Measurements from ENCODE around the gene PDE8B.

PDE8B gene

DNA sequence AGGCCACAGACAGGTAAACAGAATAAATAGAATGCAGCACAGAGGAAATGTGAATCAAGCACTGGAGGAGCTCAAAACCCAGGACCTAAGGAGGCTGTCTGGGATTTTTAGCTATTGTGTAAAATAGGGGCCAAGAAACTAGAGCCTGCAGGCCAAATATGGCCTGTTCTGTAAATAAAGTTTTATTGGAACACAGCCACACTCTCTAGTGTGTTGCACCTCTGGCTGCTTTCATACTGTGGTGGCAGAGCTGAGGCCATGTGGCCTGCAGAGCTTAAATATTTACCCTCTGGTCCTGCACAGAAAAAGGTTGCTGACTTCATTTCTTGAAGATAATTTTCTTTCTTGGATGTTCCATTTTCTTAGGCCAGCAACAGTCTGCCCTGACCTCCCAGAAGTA is 145.3 kb downstream of the PDE8B start:
- no peak overlapping the region for H3K9ac ChIP-seq (ENCODE audit: insufficient read length, low read depth)
- no peaks in the 10 kb centered on the region for H3K9me3 ChIP-seq (ENCODE audit: insufficient read depth, low read length)
- H3K4me3 ChIP-seq (ENCODE audit: insufficient read length, low read depth), result no peak overlapping the region
- H3K36me3 ChIP-seq (ENCODE audit: insufficient read depth, insufficient read length, low read length), result no peaks in the 10 kb centered on the region
- no peak for TF ChIP-seq YY1 (IDR thresholded peaks at IDR 0.05; ENCODE audit: insufficient read depth, insufficient read length)
- TF ChIP-seq ZNF274 (IDR thresholded peaks at IDR 0.05; ENCODE audit: low read depth, low read length), result no peak
- no peak for TF ChIP-seq SUZ12 (IDR thresholded peaks at IDR 0.05; ENCODE audit: extremely low read depth, insufficient read depth, insufficient read length)
- no peaks in the 10 kb centered on the region for H3K4me1 ChIP-seq (ENCODE audit: insufficient read depth, insufficient read length)
- no peaks in the 10 kb centered on the region for H3K27me3 ChIP-seq (ENCODE audit: insufficient read depth, insufficient read length)
- DNase-seq (ENCODE audit: low read depth, low spot score), result no peak

- TF ChIP-seq SUZ12 (IDR thresholded peaks at IDR 0.05; ENCODE audit: extremely low read depth, insufficient read depth, insufficient read length) (no peak), YY1 (IDR thresholded peaks at IDR 0.05; ENCODE audit: insufficient read depth, insufficient read length) (no peak), ZNF274 (IDR thresholded peaks at IDR 0.05; ENCODE audit: low read depth, low read length) (no peak)
- no peak for DNase-seq (ENCODE audit: low read depth, low spot score)
- Histone ChIP-seq H3K4me3 (ENCODE audit: insufficient read length, low read depth) (no peak overlapping the region), H3K4me1 (ENCODE audit: insufficient read depth, insufficient read length) (no peaks in the 10 kb centered on the region), H3K9me3 (ENCODE audit: insufficient read depth, low read length) (no peaks in the 10 kb centered on the region), H3K9ac (ENCODE audit: insufficient read length, low read depth) (no peak overlapping the region), H3K27me3 (ENCODE audit: insufficient read depth, insufficient read length) (no peaks in the 10 kb centered on the region), H3K36me3 (ENCODE audit: insufficient read depth, insufficient read length, low read length) (no peaks in the 10 kb centered on the region)
Observed at GRCh38 chr5:77356740-77357139, 146.3 kb downstream of the PDE8B start.

DNA sequence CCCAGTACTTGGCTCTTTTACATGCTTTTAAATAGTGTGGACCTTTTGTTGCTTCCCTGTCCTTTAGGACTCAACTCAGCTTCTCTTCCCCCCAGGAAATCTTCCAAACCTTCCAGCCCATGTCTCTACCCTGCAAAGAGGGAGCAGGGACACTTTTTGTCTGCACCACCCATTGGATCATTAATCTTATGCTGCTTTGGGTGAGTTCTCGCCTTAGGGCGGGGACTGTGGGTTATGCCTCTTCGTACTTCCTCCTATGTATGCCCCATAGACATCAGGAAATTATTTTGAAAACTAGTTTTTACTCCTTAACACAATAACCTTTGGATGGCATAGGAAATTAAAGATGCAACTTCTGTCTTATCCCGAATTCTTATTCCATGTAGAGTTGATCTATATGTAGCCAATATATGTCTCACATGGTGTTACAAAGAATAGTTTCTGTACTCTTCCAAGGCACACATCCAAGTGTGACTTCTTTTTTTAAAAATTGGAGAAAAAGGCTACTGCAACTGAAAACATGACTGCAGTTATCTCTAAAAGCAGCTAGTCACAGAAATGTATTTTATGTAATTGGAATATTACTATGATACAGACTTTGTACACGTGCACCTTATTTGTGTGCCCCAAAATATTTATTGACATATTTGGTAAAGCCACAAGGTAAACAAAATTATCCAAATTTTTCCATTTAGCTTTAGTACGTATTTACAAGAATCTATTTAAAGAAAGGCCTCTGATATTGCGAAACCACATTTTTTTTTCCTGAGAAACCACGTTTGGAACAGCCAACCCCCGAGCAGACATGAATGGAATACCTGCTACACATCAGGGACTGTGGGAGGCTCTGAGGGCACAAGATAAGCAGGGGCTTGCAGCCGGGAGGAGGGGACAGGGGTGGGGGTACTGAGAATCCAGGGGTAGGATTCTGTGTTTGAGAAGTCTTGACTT is 148.1 kb downstream of the PDE8B start:
- DNase-seq (ENCODE audit: low read depth, low spot score), result no peak
- TF ChIP-seq ZNF274 (IDR thresholded peaks at IDR 0.05; ENCODE audit: low read depth, low read length), result no peak
- TF ChIP-seq YY1 (IDR thresholded peaks at IDR 0.05; ENCODE audit: insufficient read depth, insufficient read length), result no peak
- TF ChIP-seq SUZ12 (IDR thresholded peaks at IDR 0.05; ENCODE audit: extremely low read depth, insufficient read depth, insufficient read length), result no peak

GRCh38 chr5:77359231-77359630 is 148.8 kb downstream of the PDE8B start:
- Histone ChIP-seq H3K9ac (ENCODE audit: insufficient read length, low read depth) (no peak overlapping the region), H3K27me3 (ENCODE audit: insufficient read depth, insufficient read length) (no peaks in the 10 kb centered on the region), H3K36me3 (ENCODE audit: insufficient read depth, insufficient read length, low read length) (no peaks in the 10 kb centered on the region), H3K4me3 (ENCODE audit: insufficient read length, low read depth) (no peak overlapping the region), H3K9me3 (ENCODE audit: insufficient read depth, low read length) (no peaks in the 10 kb centered on the region), H3K4me1 (ENCODE audit: insufficient read depth, insufficient read length) (no peaks in the 10 kb centered on the region)
- TF ChIP-seq SUZ12 (IDR thresholded peaks at IDR 0.05; ENCODE audit: extremely low read depth, insufficient read depth, insufficient read length) (no peak), YY1 (IDR thresholded peaks at IDR 0.05; ENCODE audit: insufficient read depth, insufficient read length) (no peak), ZNF274 (IDR thresholded peaks at IDR 0.05; ENCODE audit: low read depth, low read length) (no peak)
- DNase-seq (ENCODE audit: low read depth, low spot score), result no peak

More for the DNA sequence above, 148.1 kb downstream of the PDE8B start:
- H3K9me3 ChIP-seq (ENCODE audit: insufficient read depth, low read length), result no peaks in the 10 kb centered on the region
- no peaks in the 10 kb centered on the region for H3K27me3 ChIP-seq (ENCODE audit: insufficient read depth, insufficient read length)
- no peak overlapping the region for H3K9ac ChIP-seq (ENCODE audit: insufficient read length, low read depth)
- H3K4me1 ChIP-seq (ENCODE audit: insufficient read depth, insufficient read length), result no peaks in the 10 kb centered on the region
- H3K36me3 ChIP-seq (ENCODE audit: insufficient read depth, insufficient read length, low read length), result no peaks in the 10 kb centered on the region
- H3K4me3 ChIP-seq (ENCODE audit: insufficient read length, low read depth), result no peak overlapping the region

DNA sequence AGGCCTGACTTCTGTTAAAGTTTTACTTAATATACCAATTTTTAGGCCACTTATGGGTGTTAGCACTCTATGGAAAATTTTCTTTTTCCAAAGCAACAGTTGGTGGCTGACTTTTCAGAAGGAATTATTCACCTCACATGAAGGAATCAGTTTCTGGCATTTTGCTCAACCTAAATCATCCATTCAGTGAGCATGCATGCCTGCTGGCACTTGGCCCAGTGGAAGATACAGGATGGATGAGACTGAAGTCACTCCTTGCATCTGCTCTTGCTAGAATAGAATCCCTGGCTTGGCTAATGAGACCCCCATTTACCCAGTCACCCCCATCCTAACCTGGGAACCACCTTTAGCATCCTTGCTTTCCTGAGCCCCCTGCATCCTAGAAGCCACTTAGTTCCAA is 149.9 kb downstream of the PDE8B start:
- H3K4me1 ChIP-seq (ENCODE audit: insufficient read depth, insufficient read length), result no peaks in the 10 kb centered on the region
- H3K36me3 ChIP-seq (ENCODE audit: insufficient read depth, insufficient read length, low read length), result no peaks in the 10 kb centered on the region
- H3K9ac ChIP-seq (ENCODE audit: insufficient read length, low read depth), result no peak overlapping the region
- H3K27me3 ChIP-seq (ENCODE audit: insufficient read depth, insufficient read length), result no peaks in the 10 kb centered on the region
- DNase-seq (ENCODE audit: low read depth, low spot score), result no peak
- no peak for TF ChIP-seq SUZ12 (IDR thresholded peaks at IDR 0.05; ENCODE audit: extremely low read depth, insufficient read depth, insufficient read length)
- TF ChIP-seq YY1 (IDR thresholded peaks at IDR 0.05; ENCODE audit: insufficient read depth, insufficient read length), result no peak
- TF ChIP-seq ZNF274 (IDR thresholded peaks at IDR 0.05; ENCODE audit: low read depth, low read length), result no peak
- no peaks in the 10 kb centered on the region for H3K9me3 ChIP-seq (ENCODE audit: insufficient read depth, low read length)
- no peak overlapping the region for H3K4me3 ChIP-seq (ENCODE audit: insufficient read length, low read depth)

GRCh38 chr5:77360973-77361372 is 150.5 kb downstream of the PDE8B start:
- Histone ChIP-seq H3K36me3 (ENCODE audit: insufficient read depth, insufficient read length, low read length) (no peaks in the 10 kb centered on the region), H3K4me3 (ENCODE audit: insufficient read length, low read depth) (no peak overlapping the region), H3K27me3 (ENCODE audit: insufficient read depth, insufficient read length) (no peaks in the 10 kb centered on the region), H3K9me3 (ENCODE audit: insufficient read depth, low read length) (no peaks in the 10 kb centered on the region), H3K4me1 (ENCODE audit: insufficient read depth, insufficient read length) (no peaks in the 10 kb centered on the region), H3K9ac (ENCODE audit: insufficient read length, low read depth) (no peak overlapping the region)
- no peak for TF ChIP-seq YY1 (IDR thresholded peaks at IDR 0.05; ENCODE audit: insufficient read depth, insufficient read length)
- TF ChIP-seq ZNF274 (IDR thresholded peaks at IDR 0.05; ENCODE audit: low read depth, low read length), result no peak
- no peak for TF ChIP-seq SUZ12 (IDR thresholded peaks at IDR 0.05; ENCODE audit: extremely low read depth, insufficient read depth, insufficient read length)
- no peak for DNase-seq (ENCODE audit: low read depth, low spot score)

DNA sequence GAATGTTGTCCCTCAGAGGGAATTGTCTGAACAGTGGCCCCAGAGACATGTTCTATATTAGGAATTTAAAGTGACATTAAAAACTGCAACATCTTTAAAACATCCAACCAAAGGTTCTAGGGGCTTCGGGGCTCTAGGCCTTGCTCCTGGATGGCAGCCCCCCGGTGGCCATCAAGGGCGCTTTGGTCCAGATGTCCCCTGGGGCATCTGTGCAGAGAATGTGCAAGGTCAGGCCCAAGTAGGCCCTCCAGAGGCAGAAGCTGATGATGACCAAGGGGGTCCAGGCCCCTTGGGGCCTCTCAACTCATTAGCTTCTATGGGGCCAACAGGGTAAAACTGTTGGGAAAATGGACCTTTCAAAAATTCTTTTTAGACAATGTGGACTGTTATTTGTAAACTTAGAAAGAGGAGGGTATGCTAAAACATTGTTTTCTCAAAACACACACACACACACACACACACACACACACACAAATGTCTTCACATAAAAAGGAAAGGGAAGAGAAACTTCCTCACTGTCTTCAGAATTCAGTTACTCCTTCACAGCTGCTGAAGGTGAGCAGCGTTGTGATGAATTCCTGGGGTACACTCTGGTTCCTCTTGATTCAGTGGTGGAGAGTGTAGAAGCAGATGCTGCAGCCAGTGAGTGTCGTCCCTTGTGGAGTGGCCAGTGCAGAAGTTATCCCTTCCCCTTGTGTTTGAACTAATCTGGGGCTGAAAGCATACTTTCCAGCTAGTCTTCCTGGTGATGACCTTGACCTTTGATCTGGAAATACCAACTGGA is 156.4 kb downstream of the PDE8B start:
- Histone ChIP-seq H3K9me3 (ENCODE audit: insufficient read depth, low read length) (no peaks in the 10 kb centered on the region), H3K27me3 (ENCODE audit: insufficient read depth, insufficient read length) (no peaks in the 10 kb centered on the region), H3K4me1 (ENCODE audit: insufficient read depth, insufficient read length) (no peaks in the 10 kb centered on the region), H3K4me3 (ENCODE audit: insufficient read length, low read depth) (no peak overlapping the region), H3K36me3 (ENCODE audit: insufficient read depth, insufficient read length, low read length) (no peaks in the 10 kb centered on the region), H3K9ac (ENCODE audit: insufficient read length, low read depth) (no peak overlapping the region)
- DNase-seq (ENCODE audit: low read depth, low spot score), result no peak
- TF ChIP-seq ZNF274 (IDR thresholded peaks at IDR 0.05; ENCODE audit: low read depth, low read length), result no peak
- no peak for TF ChIP-seq SUZ12 (IDR thresholded peaks at IDR 0.05; ENCODE audit: extremely low read depth, insufficient read depth, insufficient read length)
- TF ChIP-seq YY1 (IDR thresholded peaks at IDR 0.05; ENCODE audit: insufficient read depth, insufficient read length), result no peak

Measured in NT2/D1 (cell line).